ENCODE results near the gene NAPSA. TPM values are rescaled to one million over a fixed set of nuclear protein-coding genes. Genes with fewer than 3 reads are reported as not detected.

NAPSA gene
- polyA plus RNA-seq, 3 donors: 0.28 to 2.1 (median 1.4) TPM

DNA sequence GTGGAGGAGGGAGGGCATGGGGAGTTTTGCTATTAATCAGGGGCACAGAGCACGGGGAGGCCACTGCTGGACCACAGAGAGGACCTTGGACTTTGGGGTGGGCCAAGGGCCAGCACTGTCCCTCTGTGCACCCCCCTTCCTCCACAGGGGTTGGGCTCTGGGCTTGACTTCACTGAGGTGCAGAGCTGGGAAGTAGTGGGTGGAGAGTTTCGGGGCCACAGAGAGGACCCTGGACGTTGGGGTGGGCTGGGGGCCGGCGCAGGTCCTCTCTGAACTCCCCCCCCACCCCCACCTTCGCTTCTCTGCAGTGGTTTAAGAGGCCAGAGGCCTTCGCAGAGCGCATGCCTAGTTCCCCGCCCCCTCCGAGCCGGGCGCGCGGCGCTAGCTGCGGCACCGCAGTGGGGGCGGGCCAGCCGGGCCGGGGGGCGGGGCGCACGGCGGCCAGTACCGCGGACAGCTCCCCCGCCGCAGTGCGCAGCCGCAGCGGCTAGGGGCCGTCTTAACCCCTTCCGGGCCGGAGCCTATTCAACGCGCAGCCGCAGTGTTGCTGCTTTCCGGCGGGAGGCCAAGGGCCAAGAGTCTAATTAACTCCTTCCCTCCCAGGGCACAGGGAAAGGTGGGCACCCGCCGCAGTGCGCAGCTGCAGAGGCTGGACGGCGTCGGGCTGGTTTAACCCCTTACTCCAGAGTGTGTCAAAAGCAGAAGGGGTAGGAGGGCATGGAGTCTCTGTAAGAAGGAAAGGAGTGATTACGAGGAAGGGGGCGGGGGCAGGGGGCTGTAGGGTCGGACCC lies 39.9 kb downstream of the NAPSA start:
- no peak overlapping the region for H3K27ac ChIP-seq (ENCODE audit: low read depth, low read length)
- 2 to 3% (median 3%) methylated on average over 36 to 48 of the region's 48 CpGs for WGBS, 3 donors

DNA sequence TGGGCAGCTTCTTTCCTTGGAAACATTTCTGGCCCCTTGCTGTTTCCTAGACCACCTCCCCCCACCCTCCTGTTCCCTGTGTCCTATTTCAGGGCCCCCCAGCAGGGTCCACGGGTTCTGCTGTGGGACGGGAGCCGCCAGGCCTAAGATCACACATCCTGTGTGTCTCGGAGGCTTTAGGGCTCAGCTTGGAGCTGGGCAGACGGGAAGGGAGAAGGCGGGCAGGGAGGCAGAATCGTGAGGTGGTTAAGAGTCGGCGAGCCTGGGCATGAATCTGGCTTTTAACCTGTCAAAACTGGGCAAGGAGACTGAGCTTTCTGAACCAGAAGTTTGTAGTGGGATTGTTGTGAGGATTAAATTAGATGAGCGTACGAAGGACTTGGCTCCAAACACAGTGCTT lies 41.1 kb downstream of the NAPSA start:
- no peak overlapping the region for H3K27ac ChIP-seq (ENCODE audit: low read depth, low read length)
- WGBS, 3 donors: 71 to 79% (median 77%) methylated on average over 11 of the region's 11 CpGs

- 86 to 92% (median 90%) methylated on average over 11 to 12 of the region's 12 CpGs for WGBS, 3 donors
- no peak overlapping the region for H3K27ac ChIP-seq (ENCODE audit: low read depth, low read length)
Observed at GRCh38 chr19:50323782-50324133, 41.7 kb downstream of the NAPSA start.

DNA sequence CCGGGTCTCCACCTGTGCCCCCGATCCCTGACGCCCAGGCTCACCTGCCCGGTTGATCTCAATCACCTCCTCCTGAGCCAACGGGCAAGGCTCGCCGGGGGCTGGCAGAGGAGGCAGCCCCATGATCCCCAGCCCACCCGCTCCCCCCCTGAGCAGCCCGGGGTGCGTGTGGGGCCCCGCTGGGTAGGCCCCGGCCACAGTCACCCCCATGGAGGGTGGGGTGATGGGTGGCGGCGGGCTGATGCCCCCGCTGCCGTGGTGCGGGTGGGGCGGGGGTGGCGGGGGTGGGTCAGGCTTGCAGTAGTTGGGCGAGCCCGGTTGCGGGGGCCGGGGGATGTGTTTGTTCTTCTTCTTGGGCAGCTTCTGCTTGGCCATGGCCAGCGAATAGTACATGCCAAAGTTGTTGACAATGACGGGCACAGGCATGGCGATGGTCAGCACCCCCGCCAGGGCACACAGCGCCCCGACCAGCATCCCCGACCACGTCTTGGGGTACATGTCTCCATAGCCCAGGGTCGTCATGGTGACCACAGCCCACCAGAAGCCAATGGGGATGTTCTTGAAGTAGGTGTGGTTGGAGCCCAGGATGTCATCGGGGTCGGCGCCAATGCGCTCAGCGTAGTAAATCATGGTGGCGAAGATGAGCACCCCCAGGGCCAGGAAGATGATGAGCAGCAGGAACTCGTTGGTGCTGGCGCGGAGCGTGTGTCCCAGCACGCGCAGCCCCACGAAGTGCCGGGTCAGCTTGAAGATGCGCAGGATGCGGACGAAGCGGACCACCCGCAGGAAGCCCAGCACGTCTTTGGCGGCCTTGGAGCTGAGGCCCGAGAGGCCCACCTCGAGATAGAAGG lies 42.3 kb downstream of the NAPSA start:
- 93 to 95% (median 93%) methylated on average over 51 to 55 of the region's 55 CpGs for WGBS, 3 donors
- H3K27ac ChIP-seq (ENCODE audit: low read depth, low read length): no peak overlapping the region

DNA sequence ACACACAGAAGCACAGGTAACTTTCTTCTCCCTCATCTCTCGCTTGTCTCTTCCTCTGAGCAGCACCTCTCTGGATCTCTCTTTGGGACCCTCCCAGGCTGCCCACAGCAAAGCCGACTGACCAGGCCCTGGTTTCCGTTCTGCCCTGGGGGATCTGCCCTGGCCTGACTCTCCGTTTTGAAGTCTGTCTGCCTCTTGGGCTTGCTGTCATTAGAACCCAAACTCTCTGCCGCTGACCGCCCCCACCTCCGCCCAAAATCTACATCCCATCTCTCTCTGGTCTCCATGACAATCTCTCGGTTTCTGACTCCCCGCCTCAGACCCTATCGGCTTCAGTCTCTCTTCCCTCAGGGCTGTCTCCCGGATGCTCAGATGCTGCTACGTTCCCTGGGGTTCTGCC lies 43.2 kb downstream of the NAPSA start:
- WGBS, 3 donors: 75 to 87% (median 76%) methylated on average over 12 of the region's 12 CpGs
- no peak overlapping the region for H3K27ac ChIP-seq (ENCODE audit: low read depth, low read length)

- 82 to 94% (median 85%) methylated on average over 4 of the region's 4 CpGs for WGBS, 3 donors
- no peak overlapping the region for H3K27ac ChIP-seq (ENCODE audit: low read depth, low read length)
Observed at GRCh38 chr19:50321831-50322230, 43.6 kb downstream of the NAPSA start.

- 88 to 91% (median 88%) methylated on average over 20 of the region's 20 CpGs for WGBS, 3 donors
Observed at GRCh38 chr19:50320596-50320995, 44.8 kb downstream of the NAPSA start.

GRCh38 chr19:50320051-50320450 lies 45.4 kb downstream of the NAPSA start:
- no peak overlapping the region for H3K27ac ChIP-seq (ENCODE audit: low read depth, low read length)
- WGBS, 3 donors: 80 to 91% (median 89%) methylated on average over 10 to 12 of the region's 12 CpGs

More at GRCh38 chr19:50320596-50320995, 44.8 kb downstream of the NAPSA start:
- H3K27ac ChIP-seq (ENCODE audit: low read depth, low read length): no peak overlapping the region

DNA sequence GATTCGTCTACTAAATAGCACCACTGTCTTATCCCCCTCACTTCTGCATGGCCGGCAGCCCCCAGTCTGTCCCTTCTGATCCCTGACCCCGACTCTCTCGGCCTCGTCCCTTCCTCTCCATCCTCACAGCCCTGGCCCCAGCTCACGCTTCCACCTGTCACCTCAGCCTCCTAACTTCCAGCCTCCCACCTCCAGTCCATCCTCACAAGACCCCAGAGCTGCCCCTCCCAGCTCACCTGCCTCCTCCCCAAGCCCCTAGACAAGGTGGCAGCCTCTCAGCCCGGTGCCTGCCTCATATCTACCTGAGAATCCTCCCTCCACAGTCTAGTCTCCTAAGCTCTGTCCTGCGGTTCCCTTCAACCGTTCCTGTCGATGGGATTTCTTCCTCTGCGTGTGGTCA lies 46.3 kb downstream of the NAPSA start:
- no peak overlapping the region for H3K27ac ChIP-seq (ENCODE audit: low read depth, low read length)
- 79 to 92% (median 84%) methylated on average over 11 of the region's 11 CpGs for WGBS, 3 donors

GRCh38 chr19:50318438-50318837 lies 47.0 kb downstream of the NAPSA start:
- H3K27ac ChIP-seq (ENCODE audit: low read depth, low read length): no peak overlapping the region
- 85 to 94% (median 88%) methylated on average over 8 of the region's 8 CpGs for WGBS, 3 donors

DNA sequence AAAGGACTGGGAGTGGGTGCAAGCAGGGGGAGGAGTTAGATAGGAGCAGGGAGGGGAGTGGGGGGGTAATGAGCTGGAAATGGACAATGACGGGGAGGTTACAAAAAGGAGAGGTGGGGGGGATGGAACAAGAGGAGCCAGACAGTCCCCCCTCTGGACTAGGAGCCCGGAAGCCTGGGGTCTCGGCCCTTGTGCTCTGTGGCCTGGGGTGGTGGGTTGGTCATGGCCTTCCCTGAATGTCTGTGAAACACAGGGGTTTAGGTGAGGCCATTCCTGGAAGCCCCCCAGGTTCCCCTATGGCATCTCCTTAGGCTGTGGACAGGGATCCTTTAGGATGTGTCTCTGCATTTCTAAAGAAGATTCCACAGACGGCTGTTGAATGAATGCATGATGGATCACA lies 48.3 kb downstream of the NAPSA start:
- no peak overlapping the region for H3K27ac ChIP-seq (ENCODE audit: low read depth, low read length)
- WGBS, 3 donors: 70 to 75% (median 70%) methylated on average over 4 of the region's 4 CpGs

- H3K27ac ChIP-seq (ENCODE audit: low read depth, low read length): no peak overlapping the region
- 0 to 2% (median 2%) methylated on average over 17 to 18 of the region's 18 CpGs for WGBS, 3 donors
Observed at GRCh38 chr19:50315773-50316448, 49.5 kb downstream of the NAPSA start.

DNA sequence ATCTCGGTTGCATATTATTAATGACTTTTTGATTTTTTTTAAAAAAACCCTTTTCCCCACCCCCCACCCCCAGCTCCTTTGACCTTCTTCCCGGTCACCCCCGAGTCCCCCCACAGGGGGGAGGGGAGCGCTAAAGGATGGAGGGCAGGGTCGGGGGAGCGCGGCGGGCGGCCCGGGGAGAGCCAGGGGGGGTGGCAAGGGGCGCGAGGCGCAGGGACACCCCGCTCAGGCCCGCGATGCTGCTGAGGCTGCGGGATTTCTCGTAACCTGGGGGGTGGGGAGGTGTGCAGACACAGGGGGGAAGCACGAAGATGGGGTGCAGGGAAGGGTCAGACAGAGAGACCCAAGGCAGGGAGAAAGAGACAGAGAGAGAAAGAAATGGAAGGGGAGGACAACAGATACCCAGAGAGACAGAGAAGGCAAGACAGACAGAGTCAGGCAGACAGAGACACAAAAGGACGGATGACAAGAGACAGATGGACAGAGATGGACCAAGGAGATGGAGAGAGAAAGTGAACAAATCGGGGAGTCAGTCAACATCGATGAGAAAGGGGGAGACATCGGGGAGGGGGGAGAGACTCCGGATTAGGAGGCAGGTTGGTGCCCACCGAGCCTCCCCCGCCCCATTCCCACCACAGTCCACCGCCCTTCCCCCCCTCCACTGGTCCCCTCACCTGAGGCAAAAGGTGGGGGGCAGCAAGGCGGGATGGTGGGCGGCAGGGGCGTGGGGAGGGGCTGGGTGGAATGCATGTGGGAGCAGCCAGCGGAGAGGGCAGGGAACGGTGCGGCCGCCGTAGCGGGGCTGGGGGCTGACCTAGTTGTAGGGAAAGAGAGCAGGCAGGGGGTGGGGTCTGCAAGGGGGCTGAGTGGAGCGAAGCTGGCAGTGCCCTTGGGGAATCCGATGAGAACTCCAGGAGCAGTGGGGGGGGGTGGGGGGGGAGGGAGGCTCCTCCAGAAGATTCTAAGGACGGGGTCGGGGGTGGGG lies 50.4 kb downstream of the NAPSA start:
- 2 to 3% (median 2%) methylated on average over 32 to 40 of the region's 40 CpGs for WGBS, 3 donors
- H3K27ac ChIP-seq (ENCODE audit: low read depth, low read length): no peak overlapping the region

DNA sequence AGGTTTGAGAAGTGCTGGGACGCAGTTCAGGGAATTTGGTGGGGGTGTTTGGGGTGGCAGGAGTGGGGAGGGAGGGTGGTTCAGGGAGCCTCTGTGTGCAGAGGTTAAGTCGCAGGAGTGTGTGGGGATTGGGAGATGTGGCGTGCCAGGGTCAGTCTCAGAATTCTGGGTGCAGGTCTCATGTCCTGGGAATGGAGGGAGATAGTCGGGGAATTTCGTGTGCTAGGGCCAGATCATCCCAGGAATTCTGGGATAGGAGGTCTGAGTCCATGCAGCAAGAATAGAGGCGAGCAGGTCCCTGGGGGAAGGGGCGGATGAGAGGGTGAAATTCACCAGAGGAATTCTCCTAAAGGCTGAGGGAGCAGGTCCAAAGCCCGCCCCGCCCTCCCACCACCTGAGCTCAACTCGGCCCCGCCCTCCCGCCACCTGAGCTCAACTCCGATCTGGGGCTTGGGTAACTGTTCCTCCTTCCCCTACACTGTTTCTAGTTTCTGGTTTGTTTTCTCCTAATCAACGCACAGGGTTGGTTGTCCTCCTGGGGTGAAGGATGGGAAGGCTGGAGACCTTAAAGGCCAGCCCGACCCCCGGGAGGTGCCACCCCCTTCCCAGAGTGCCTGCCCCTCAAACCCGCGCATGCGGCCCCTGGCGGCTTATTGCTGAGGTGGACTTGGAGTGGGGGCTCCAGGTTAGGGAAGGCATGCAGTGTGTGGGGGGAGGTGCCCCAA lies 51.5 kb downstream of the NAPSA start:
- 3 to 5% (median 3%) methylated on average over 18 to 20 of the region's 20 CpGs for WGBS, 3 donors

GRCh38 chr19:50312967-50313811 lies 52.2 kb downstream of the NAPSA start:
- 9 to 12% (median 10%) methylated on average over 27 of the region's 27 CpGs for WGBS, 3 donors
- H3K27ac ChIP-seq (ENCODE audit: low read depth, low read length): no peak overlapping the region

More for the DNA sequence above, 51.5 kb downstream of the NAPSA start:
- no peak overlapping the region for H3K27ac ChIP-seq (ENCODE audit: low read depth, low read length)

All from adipose tissue (tissue), 3 donors.